GM12873 (cell line): ENCODE measurements around the gene NFATC4.
A peak's percentile ranks its signal among the peaks of the same experiment; 100 is the strongest.

Experiments
- CTCF ChIP-seq: IDR thresholded peaks from 2 replicates; pipeline ENCODE4 v1.5.1; 2012; ENCODE audit warnings: low read depth, mild to moderate bottlenecking, moderate library complexity, low read length, control low read depth; ENCODE audit not compliant: insufficient read depth; ENCODE audit errors: missing control alignments

Gene NFATC4

GRCh38 chr14:24327303-24327702 lies 40.7 kb upstream of the NFATC4 start:
- TF ChIP-seq CTCF = no peak

- peak; percentile 45 for TF ChIP-seq CTCF
Measured at GRCh38 chr14:24327914-24328313, 40.1 kb upstream of the NFATC4 start.

GRCh38 chr14:24329073-24329663 lies 38.8 kb upstream of the NFATC4 start:
- TF ChIP-seq CTCF = no peak

GRCh38 chr14:24329736-24330135 lies 38.2 kb upstream of the NFATC4 start:
- no peak for TF ChIP-seq CTCF

GRCh38 chr14:24330973-24331674 lies 36.9 kb upstream of the NFATC4 start:
- no peak for TF ChIP-seq CTCF

GRCh38 chr14:24331731-24332267 lies 36.2 kb upstream of the NFATC4 start:
- no peak for TF ChIP-seq CTCF

GRCh38 chr14:24332268-24332993 lies 35.6 kb upstream of the NFATC4 start:
- peak; percentile 88 for TF ChIP-seq CTCF
